KBM-7 (cell line): Measurements from ENCODE around the gene ROM1.
"Not testable (repeated sequence)": the region's sequence is repeated elsewhere in the genome, so short reads cannot be mapped to it uniquely, and the experiment has no call there.

Experiments
- DNase-seq: peaks from one replicate; pipeline ENCODE4 v3.0.0-alpha.2; 2015
- in situ Hi-C: fragments of 300-500 bp; cut with MboI; formaldehyde crosslinking; loops from 2 replicates; pipeline ENCODE4 v1.14.3; 2020; ENCODE audit warnings: low sequenced_read_pairs, low pct_unique_long_range_greater_than_20kb, mixed read lengths

ROM1 gene

GRCh38 chr11:62604460-62605120 is 8.5 kb upstream of the ROM1 start:
- DNase-seq = no peak
- in situ Hi-C loops = no loop called here

- in situ Hi-C loops = no loop called here
- DNase-seq = no peak
Observed at GRCh38 chr11:62605467-62605866, 7.6 kb upstream of the ROM1 start.

- no peak for DNase-seq
- in situ Hi-C loops = no loop called here
Observed at GRCh38 chr11:62605902-62606301, 7.2 kb upstream of the ROM1 start.

- in situ Hi-C loops = no loop called here
- DNase-seq = no peak
Observed at GRCh38 chr11:62607714-62608113, 5.3 kb upstream of the ROM1 start.

GRCh38 chr11:62608776-62609175 is 4.3 kb upstream of the ROM1 start:
- DNase-seq = no peak
- in situ Hi-C loops = no loop called here

GRCh38 chr11:62610403-62610802 is 2.7 kb upstream of the ROM1 start:
- DNase-seq = no peak
- in situ Hi-C loops = no loop called here

GRCh38 chr11:62610814-62611704 is 2.0 kb upstream of the ROM1 start:
- DNase-seq = no peak
- in situ Hi-C loops = no loop called here

- peak; percentile 58 for DNase-seq
- in situ Hi-C loops = no loop called here
Observed at GRCh38 chr11:62611705-62612365, 1.2 kb upstream of the ROM1 start.

- DNase-seq = no peak
- in situ Hi-C loops = no loop called here
Observed at GRCh38 chr11:62613291-62613778, 278 bp downstream of the ROM1 start.

- no peak for DNase-seq
- in situ Hi-C loops = no loop called here
Observed at GRCh38 chr11:62614275-62614674, 1.2 kb downstream of the ROM1 start.

- in situ Hi-C loops = no loop called here
- DNase-seq = no peak
Observed at GRCh38 chr11:62615521-62615920, 2.5 kb downstream of the ROM1 start.

GRCh38 chr11:62616957-62617356 is 3.9 kb downstream of the ROM1 start:
- DNase-seq, in situ Hi-C loops: not testable (repeated sequence)

GRCh38 chr11:62621027-62621566 is 8.0 kb downstream of the ROM1 start:
- no peak for DNase-seq
- in situ Hi-C loops = no loop called here

- in situ Hi-C loops = no loop called here
- DNase-seq = peak; percentile 97
Observed at GRCh38 chr11:62621567-62622470, 8.8 kb downstream of the ROM1 start, which contains the start of gene B3GAT3. TSS of gene B3GAT3 (minus strand) at chr11:62621986. CDS start at chr11:62621947, 39 bp downstream.

- in situ Hi-C loops = no loop called here
- no peak for DNase-seq
Observed at GRCh38 chr11:62622476-62623089, 9.5 kb downstream of the ROM1 start.

- DNase-seq = no peak
- in situ Hi-C loops = no loop called here
Observed at GRCh38 chr11:62627713-62628112, 14.7 kb downstream of the ROM1 start.

GRCh38 chr11:62632492-62632891 is 19.4 kb downstream of the ROM1 start:
- no peak for DNase-seq
- in situ Hi-C loops = no loop called here

- no peak for DNase-seq
- in situ Hi-C loops = no loop called here
Observed at GRCh38 chr11:62644220-62644619, 31.2 kb downstream of the ROM1 start.
